ENCODE data around the gene BTBD6. TPM values are rescaled to one million over a fixed set of nuclear protein-coding genes. Genes with fewer than 3 reads are reported as not detected.

The BTBD6 gene
- total RNA-seq, 2 donors from 2014 or later: 13.0 to 22.4 TPM

GRCh38 chr14:105210266-105211025 lies 37.9 kb upstream of the BTBD6 start:
- H3K4me1 ChIP-seq: peaks cover 17% of the 10 kb centered on the region
- no peak overlapping the region for H3K27ac ChIP-seq
- TF ChIP-seq POLR2A (IDR thresholded peaks at IDR 0.05): no peak
- TF ChIP-seq, protein P1, sequence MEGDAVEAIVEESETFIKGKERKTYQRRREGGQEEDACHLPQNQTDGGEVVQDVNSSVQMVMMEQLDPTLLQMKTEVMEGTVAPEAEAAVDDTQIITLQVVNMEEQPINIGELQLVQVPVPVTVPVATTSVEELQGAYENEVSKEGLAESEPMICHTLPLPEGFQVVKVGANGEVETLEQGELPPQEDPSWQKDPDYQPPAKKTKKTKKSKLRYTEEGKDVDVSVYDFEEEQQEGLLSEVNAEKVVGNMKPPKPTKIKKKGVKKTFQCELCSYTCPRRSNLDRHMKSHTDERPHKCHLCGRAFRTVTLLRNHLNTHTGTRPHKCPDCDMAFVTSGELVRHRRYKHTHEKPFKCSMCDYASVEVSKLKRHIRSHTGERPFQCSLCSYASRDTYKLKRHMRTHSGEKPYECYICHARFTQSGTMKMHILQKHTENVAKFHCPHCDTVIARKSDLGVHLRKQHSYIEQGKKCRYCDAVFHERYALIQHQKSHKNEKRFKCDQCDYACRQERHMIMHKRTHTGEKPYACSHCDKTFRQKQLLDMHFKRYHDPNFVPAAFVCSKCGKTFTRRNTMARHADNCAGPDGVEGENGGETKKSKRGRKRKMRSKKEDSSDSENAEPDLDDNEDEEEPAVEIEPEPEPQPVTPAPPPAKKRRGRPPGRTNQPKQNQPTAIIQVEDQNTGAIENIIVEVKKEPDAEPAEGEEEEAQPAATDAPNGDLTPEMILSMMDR (IDR thresholded peaks at IDR 0.05): no peak
- no peaks in the 10 kb centered on the region for H3K27me3 ChIP-seq
- H3K9me3 ChIP-seq: no peaks in the 10 kb centered on the region
- H3K4me3 ChIP-seq: no peak overlapping the region
- no peak for DNase-seq
- ATAC-seq: no peak
- intact Hi-C loops (cut with DNase I): no loop called here
- no peaks in the 10 kb centered on the region for H3K36me3 ChIP-seq (replicated peaks in 1 of 2; ENCODE audit: insufficient read depth in 1 of 2, low read depth in 2 of 2)
- 85 to 87% methylated on average over 9 to 28 of the region's 30 CpGs for WGBS, 2 donors

DNA sequence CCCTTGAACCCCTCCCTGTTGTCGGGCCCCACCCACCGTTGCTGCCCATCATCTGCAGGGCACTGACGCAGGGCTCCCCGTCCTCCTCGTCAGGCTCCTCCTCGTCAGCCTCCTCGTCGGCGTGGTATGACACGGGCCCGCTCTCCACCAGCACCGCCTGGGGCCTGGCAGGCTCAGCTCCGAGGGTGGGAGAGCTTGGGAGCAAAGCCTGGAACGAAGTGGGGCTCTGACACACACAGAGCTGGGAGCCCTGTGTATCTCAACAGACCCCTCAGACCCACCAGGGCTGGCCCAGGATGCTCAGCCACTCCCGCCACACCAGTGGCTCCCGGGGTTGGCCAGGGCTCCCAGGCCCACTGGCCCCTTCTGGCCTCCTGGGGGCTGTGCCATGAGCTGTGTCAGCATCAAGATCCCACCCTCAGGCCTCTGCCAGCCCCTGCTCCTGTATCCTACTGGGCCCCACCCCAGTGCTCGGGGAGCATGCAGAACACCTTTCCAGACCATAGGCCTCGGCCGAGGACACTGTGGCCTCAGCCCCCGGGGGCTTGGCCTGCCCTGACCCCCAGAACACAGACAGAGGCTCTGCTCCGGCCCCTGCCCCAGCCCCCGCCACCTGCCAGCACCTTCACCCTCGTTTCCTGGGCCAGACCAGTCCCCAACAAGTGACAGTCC lies 37.1 kb upstream of the BTBD6 start:
- no peaks in the 10 kb centered on the region for H3K27me3 ChIP-seq
- WGBS, 2 donors: 92 to 94% methylated on average over 11 to 23 of the region's 23 CpGs
- H3K4me1 ChIP-seq: peaks cover 10% of the 10 kb centered on the region
- DNase-seq (no peak), ATAC-seq (no peak)
- intact Hi-C loops (cut with DNase I): no loop called here
- H3K36me3 ChIP-seq (replicated peaks in 1 of 2; ENCODE audit: insufficient read depth in 1 of 2, low read depth in 2 of 2): no peaks in the 10 kb centered on the region
- no peaks in the 10 kb centered on the region for H3K9me3 ChIP-seq
- no peak for TF ChIP-seq POLR2A (IDR thresholded peaks at IDR 0.05)
- TF ChIP-seq, protein P1 (IDR thresholded peaks at IDR 0.05): no peak
- H3K4me3 ChIP-seq: no peak overlapping the region
- no peak overlapping the region for H3K27ac ChIP-seq

GRCh38 chr14:105211758-105212089 lies 36.6 kb upstream of the BTBD6 start:
- Histone ChIP-seq H3K4me3 (no peak overlapping the region), H3K27me3 (no peaks in the 10 kb centered on the region), H3K36me3 (replicated peaks in 1 of 2; ENCODE audit: insufficient read depth in 1 of 2, low read depth in 2 of 2) (no peaks in the 10 kb centered on the region), H3K27ac (no peak overlapping the region), H3K9me3 (no peaks in the 10 kb centered on the region), H3K4me1 (peaks cover 6% of the 10 kb centered on the region)
- TF ChIP-seq, protein P1 (IDR thresholded peaks at IDR 0.05): no peak
- no peak for TF ChIP-seq POLR2A (IDR thresholded peaks at IDR 0.05)
- DNase-seq (no peak), ATAC-seq (no peak)
- intact Hi-C loops (cut with DNase I): no loop called here
- WGBS, 2 donors: 80 to 88% methylated on average over 5 to 9 of the region's 9 CpGs

DNA sequence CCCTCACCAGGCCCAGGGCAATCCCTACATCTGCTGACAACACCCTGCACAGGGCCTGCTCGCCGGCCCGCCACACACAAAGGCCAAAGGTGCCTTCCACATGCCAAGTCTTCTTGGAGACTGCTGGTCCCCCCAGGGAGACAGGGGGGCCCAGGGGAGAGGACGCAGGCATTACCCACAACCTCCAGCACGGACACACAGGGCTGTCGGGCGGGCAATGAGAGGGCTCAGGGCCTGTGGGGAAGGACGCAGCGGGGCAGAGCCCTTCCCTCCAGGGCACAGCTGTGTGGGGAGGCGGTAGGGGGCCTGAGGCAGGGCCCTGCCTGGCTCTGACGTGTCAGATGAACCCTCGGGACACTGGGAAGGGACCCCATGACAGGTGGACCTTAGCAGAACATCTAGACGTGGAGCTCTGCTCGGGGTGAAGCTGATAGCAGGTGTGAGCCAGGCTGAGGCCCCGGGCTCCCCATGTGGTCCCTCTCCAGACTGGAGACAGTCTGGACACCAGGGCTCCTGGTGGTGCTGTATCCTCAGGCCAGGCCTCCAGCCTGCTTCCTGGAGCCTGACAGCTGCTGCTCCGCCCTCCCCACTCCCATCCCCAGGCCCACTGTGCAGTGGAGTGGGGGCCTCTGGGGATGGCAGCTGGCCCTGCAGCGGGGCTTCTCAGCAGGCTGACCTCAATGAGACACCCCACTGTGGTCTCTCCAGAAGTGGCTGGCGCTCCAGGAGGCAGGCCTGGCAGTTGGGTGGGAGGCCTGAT lies 35.6 kb upstream of the BTBD6 start:
- H3K4me1 ChIP-seq: no peaks in the 10 kb centered on the region
- H3K27ac ChIP-seq: no peak overlapping the region
- ATAC-seq (no peak), DNase-seq (no peak)
- WGBS, 2 donors: 92 to 97% methylated on average over 10 to 18 of the region's 18 CpGs
- no peaks in the 10 kb centered on the region for H3K9me3 ChIP-seq
- H3K36me3 ChIP-seq (replicated peaks in 1 of 2; ENCODE audit: insufficient read depth in 1 of 2, low read depth in 2 of 2): peaks cover 0 to 3% of the 10 kb centered on the region in 2 donors
- TF ChIP-seq POLR2A (IDR thresholded peaks at IDR 0.05): no peak
- TF ChIP-seq, protein P1 (IDR thresholded peaks at IDR 0.05): no peak
- H3K27me3 ChIP-seq: no peaks in the 10 kb centered on the region
- H3K4me3 ChIP-seq: no peak overlapping the region
- intact Hi-C loops (cut with DNase I): no loop called here
